HEK293 (cell line): ENCODE data around the gene FAM169A.

ENCODE experiments used
- CTCF ChIA-PET: fragments of 350-600 bp; formaldehyde crosslinking; extraction: SDS; loops from one replicate; lab custom pipeline; 2021; ENCODE audit warnings: antibody characterized with exemption; lab: Yijun Ruan, JAX
- POLR2A ChIA-PET: fragments of 300-600 bp; formaldehyde crosslinking; extraction: SDS; loops from one replicate; lab custom pipeline; 2020; ENCODE audit warnings: antibody characterized with exemption, inconsistent platforms; lab: Yijun Ruan, JAX
- H3K27ac ChIP-seq: fragments of 200-500 bp; sonication (Bioruptor generic); 2 replicates; pipeline ENCODE4 v1.5.1; 2014; ENCODE audit warnings: low read depth, low read length, control low read depth, inconsistent platforms; ENCODE audit errors: extremely low read depth
- H3K36me3 ChIP-seq, 2 experiments: fragments of 200-500 bp in 1 of 2; sonication (Bioruptor generic) in 1 of 2; 1 replicate in 1 of 2; 2 replicates in 1 of 2; pipeline ENCODE4 v1.5.1; 2014 to 2017; ENCODE audit warnings: inconsistent platforms in 2 of 2, low read length in 2 of 2; ENCODE audit not compliant: control insufficient read depth in 2 of 2, insufficient read depth in 1 of 2
- H3K4me1 ChIP-seq: fragments of 200-500 bp; sonication (Bioruptor generic); 2 replicates; pipeline ENCODE4 v1.5.1; 2014; ENCODE audit warnings: mild to moderate bottlenecking, low read length, inconsistent platforms; ENCODE audit not compliant: control insufficient read depth, insufficient read depth
- H3K4me3 ChIP-seq: 2 replicates; pipeline ENCODE4 v1.5.1; 2011; ENCODE audit warnings: low read depth, mild to moderate bottlenecking, control low read depth, low read length, moderate library complexity
- H3K9me3 ChIP-seq: fragments of 200-500 bp; sonication (Bioruptor generic); 2 replicates; pipeline ENCODE4 v1.5.1; 2014; ENCODE audit warnings: low read depth, low read length, inconsistent platforms; ENCODE audit not compliant: control insufficient read depth, insufficient read depth
- EGR2 ChIP-seq: fragments of 450-650 bp; formaldehyde crosslinking; IDR thresholded peaks from 2 replicates; pipeline ENCODE4 v1.5.1; 2016; ENCODE audit warnings: low read depth, missing biosample characterization, missing genetic modification characterization
- GLIS1 ChIP-seq: fragments of 450-650 bp; formaldehyde crosslinking; IDR thresholded peaks from 2 replicates; pipeline ENCODE4 v1.5.1; 2016; ENCODE audit warnings: missing biosample characterization, missing genetic modification characterization
- MYNN ChIP-seq: fragments of 450-650 bp; formaldehyde crosslinking; IDR thresholded peaks from 2 replicates; pipeline ENCODE4 v1.5.1; 2016; ENCODE audit warnings: missing biosample characterization, missing genetic modification characterization, borderline replicate concordance
- MZF1 ChIP-seq: fragments of 450-650 bp; formaldehyde crosslinking; IDR thresholded peaks from 2 replicates; pipeline ENCODE4 v1.5.1; 2017; ENCODE audit warnings: missing biosample characterization, missing genetic modification characterization, borderline replicate concordance
- PRDM1 ChIP-seq: fragments of 450-650 bp; formaldehyde crosslinking; IDR thresholded peaks from 2 replicates; pipeline ENCODE4; 2016; ENCODE audit warnings: missing biosample characterization, missing genetic modification characterization
- SCRT1 ChIP-seq: fragments of 450-650 bp; formaldehyde crosslinking; IDR thresholded peaks from 2 replicates; pipeline ENCODE4 v1.5.1; 2016; ENCODE audit warnings: missing biosample characterization, missing genetic modification characterization, borderline replicate concordance
- SCRT2 ChIP-seq: fragments of 450-650 bp; formaldehyde crosslinking; IDR thresholded peaks from 2 replicates; pipeline ENCODE4 v1.5.1; 2016; ENCODE audit warnings: missing biosample characterization, missing genetic modification characterization
- ZBTB17 ChIP-seq: fragments of 450-650 bp; formaldehyde crosslinking; IDR thresholded peaks from 2 replicates; pipeline ENCODE4 v1.5.1; 2016; ENCODE audit warnings: missing biosample characterization, missing genetic modification characterization
- ZBTB20 ChIP-seq: fragments of 450-650 bp; formaldehyde crosslinking; IDR thresholded peaks from 2 replicates; pipeline ENCODE4 v1.5.1; 2016; ENCODE audit warnings: missing biosample characterization, missing genetic modification characterization
- ZEB2 ChIP-seq: fragments of 450-650 bp; formaldehyde crosslinking; IDR thresholded peaks from 2 replicates; pipeline ENCODE4 v1.5.1; 2016; ENCODE audit warnings: missing biosample characterization, missing genetic modification characterization
- ZFP37 ChIP-seq: fragments of 450-650 bp; formaldehyde crosslinking; IDR thresholded peaks from 2 replicates; pipeline ENCODE4 v1.5.1; 2016; ENCODE audit warnings: missing biosample characterization, missing genetic modification characterization
- ZNF335 ChIP-seq: fragments of 450-650 bp; formaldehyde crosslinking; conservative IDR thresholded peaks from 2 replicates; pipeline ENCODE4 v1.5.1; 2016; ENCODE audit warnings: missing biosample characterization, missing genetic modification characterization
- ZNF416 ChIP-seq: fragments of 450-650 bp; formaldehyde crosslinking; IDR thresholded peaks from 2 replicates; pipeline ENCODE4 v1.5.1; 2016; ENCODE audit warnings: missing biosample characterization, missing genetic modification characterization
- ZNF423 ChIP-seq: fragments of 450-650 bp; formaldehyde crosslinking; IDR thresholded peaks from 2 replicates; pipeline ENCODE4 v1.5.1; 2016; ENCODE audit warnings: missing biosample characterization, missing genetic modification characterization
- ZNF501 ChIP-seq: fragments of 450-650 bp; formaldehyde crosslinking; IDR thresholded peaks from 2 replicates; pipeline ENCODE4 v1.5.1; 2016; ENCODE audit warnings: missing biosample characterization, missing genetic modification characterization
- ZNF530 ChIP-seq: fragments of 450-650 bp; formaldehyde crosslinking; IDR thresholded peaks from 2 replicates; pipeline ENCODE4 v1.5.1; 2016; ENCODE audit warnings: low read depth, missing biosample characterization, missing genetic modification characterization
- ZNF558 ChIP-seq: fragments of 450-650 bp; formaldehyde crosslinking; IDR thresholded peaks from 2 replicates; pipeline ENCODE4 v1.5.1; 2016; ENCODE audit warnings: missing biosample characterization, missing genetic modification characterization
- ZNF600 ChIP-seq: fragments of 450-650 bp; formaldehyde crosslinking; IDR thresholded peaks from 2 replicates; pipeline ENCODE4 v1.5.1; 2016; ENCODE audit warnings: missing biosample characterization, missing genetic modification characterization
- ZXDB ChIP-seq: fragments of 450-650 bp; formaldehyde crosslinking; IDR thresholded peaks from 2 replicates; pipeline ENCODE4 v1.5.1; 2016; ENCODE audit warnings: missing biosample characterization, missing genetic modification characterization
- TF ChIP-seq, protein P1 (sequence below): fragments of 450-650 bp; formaldehyde crosslinking; IDR thresholded peaks from 2 replicates; pipeline ENCODE4 v1.5.1; 2016; ENCODE audit warnings: missing biosample characterization, missing genetic modification characterization
- TF ChIP-seq, protein P2 (sequence below): fragments of 450-650 bp; formaldehyde crosslinking; IDR thresholded peaks from 2 replicates; pipeline ENCODE4 v1.5.1; 2016; ENCODE audit warnings: missing biosample characterization, missing genetic modification characterization
- TF ChIP-seq, protein P3 (sequence below): fragments of 450-650 bp; formaldehyde crosslinking; IDR thresholded peaks from 2 replicates; pipeline ENCODE4 v1.5.1; 2017; ENCODE audit warnings: missing biosample characterization, missing genetic modification characterization
- TF ChIP-seq, protein P4 (sequence below): fragments of 450-650 bp; formaldehyde crosslinking; IDR thresholded peaks from 2 replicates; pipeline ENCODE4 v1.5.1; 2016; ENCODE audit warnings: missing biosample characterization, missing genetic modification characterization, low read depth
- TF ChIP-seq, protein P5 (sequence below): fragments of 450-650 bp; formaldehyde crosslinking; IDR thresholded peaks from 2 replicates; pipeline ENCODE4 v1.5.1; 2017; ENCODE audit warnings: missing biosample characterization, mild to moderate bottlenecking, missing genetic modification characterization, moderate library complexity

FAM169A gene

DNA sequence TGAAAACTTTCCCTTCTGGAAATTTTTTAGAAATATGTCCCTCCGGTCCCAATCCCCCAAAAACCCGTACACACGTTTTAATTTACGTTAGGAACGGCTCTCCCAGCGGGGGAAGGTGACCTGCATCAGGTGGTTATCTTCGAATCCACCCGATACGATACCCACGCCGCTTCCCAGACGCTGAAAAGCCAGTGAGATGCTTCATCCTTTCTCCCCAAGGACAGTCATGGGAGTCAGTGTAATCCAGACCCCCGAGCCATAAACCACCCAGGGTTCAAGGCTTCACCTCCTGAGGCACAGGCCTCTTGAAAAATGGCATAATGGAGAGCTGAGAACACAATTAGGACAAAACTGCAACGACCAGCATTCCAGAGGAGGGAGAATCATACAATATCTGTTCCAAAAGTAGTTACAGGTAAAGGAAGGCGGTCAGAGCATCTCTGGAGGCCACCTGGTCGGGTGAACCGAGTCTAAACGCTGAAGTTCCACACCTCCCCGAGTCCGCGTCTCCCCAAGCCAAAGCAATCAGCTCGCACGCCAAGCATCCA, 857 bp downstream of the FAM169A start:
- CTCF ChIA-PET, result interaction anchor here (0.6 to 1.1 kb wide), 4 partner anchors 10 to 201 kb away, joined by 3 to 5 read pairs (median 4); no protein-coding TSS in a partner anchor
- POLR2A ChIA-PET, result interaction anchor here (0.7 to 1.2 kb wide), 3 partner anchors 9 to 98 kb away, joined by 3 read pairs; partner anchors contain the start of genes GFM2 and NSA2
- Histone ChIP-seq H3K36me3 (no peaks in the 10 kb centered on the region), H3K4me1 (peaks cover 3% of the 10 kb centered on the region; the same call in 1 of the 2 replicates), H3K4me3 (peak overlapping the region; percentile 90), H3K9me3 (no peaks in the 10 kb centered on the region), H3K27ac (peak overlapping the region; percentile 94)
- TF ChIP-seq ZNF416 (tag by site-specific recombination), result no peak
- no peak for TF ChIP-seq MYNN (tag by site-specific recombination)
- TF ChIP-seq ZNF501 (tag by site-specific recombination), result peak; percentile 47; the same call in 1 of the 2 replicates
- peak; percentile 52; the same call in 1 of the 2 replicates for TF ChIP-seq ZBTB20 (tag by site-specific recombination)
- 0 out of 2 replicates have a peak, but pooled peaks have one; percentile 11 for TF ChIP-seq ZNF558
- peak; percentile 10; the same call in 1 of the 2 replicates for TF ChIP-seq GLIS1 (tag by site-specific recombination)
- no peak for TF ChIP-seq ZNF530 (tag by site-specific recombination)
- TF ChIP-seq SCRT2 (tag by site-specific recombination), result peak; percentile 90
- TF ChIP-seq PRDM1 (tag by site-specific recombination), result 0 out of 2 replicates have a peak, but pooled peaks have one; percentile 58
- TF ChIP-seq, protein P1, sequence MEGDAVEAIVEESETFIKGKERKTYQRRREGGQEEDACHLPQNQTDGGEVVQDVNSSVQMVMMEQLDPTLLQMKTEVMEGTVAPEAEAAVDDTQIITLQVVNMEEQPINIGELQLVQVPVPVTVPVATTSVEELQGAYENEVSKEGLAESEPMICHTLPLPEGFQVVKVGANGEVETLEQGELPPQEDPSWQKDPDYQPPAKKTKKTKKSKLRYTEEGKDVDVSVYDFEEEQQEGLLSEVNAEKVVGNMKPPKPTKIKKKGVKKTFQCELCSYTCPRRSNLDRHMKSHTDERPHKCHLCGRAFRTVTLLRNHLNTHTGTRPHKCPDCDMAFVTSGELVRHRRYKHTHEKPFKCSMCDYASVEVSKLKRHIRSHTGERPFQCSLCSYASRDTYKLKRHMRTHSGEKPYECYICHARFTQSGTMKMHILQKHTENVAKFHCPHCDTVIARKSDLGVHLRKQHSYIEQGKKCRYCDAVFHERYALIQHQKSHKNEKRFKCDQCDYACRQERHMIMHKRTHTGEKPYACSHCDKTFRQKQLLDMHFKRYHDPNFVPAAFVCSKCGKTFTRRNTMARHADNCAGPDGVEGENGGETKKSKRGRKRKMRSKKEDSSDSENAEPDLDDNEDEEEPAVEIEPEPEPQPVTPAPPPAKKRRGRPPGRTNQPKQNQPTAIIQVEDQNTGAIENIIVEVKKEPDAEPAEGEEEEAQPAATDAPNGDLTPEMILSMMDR (tag by site-specific recombination), result no peak
- TF ChIP-seq SCRT1 (tag by site-specific recombination), result 0 out of 2 replicates have a peak, but pooled peaks have one; percentile 17
- TF ChIP-seq, protein P2, sequence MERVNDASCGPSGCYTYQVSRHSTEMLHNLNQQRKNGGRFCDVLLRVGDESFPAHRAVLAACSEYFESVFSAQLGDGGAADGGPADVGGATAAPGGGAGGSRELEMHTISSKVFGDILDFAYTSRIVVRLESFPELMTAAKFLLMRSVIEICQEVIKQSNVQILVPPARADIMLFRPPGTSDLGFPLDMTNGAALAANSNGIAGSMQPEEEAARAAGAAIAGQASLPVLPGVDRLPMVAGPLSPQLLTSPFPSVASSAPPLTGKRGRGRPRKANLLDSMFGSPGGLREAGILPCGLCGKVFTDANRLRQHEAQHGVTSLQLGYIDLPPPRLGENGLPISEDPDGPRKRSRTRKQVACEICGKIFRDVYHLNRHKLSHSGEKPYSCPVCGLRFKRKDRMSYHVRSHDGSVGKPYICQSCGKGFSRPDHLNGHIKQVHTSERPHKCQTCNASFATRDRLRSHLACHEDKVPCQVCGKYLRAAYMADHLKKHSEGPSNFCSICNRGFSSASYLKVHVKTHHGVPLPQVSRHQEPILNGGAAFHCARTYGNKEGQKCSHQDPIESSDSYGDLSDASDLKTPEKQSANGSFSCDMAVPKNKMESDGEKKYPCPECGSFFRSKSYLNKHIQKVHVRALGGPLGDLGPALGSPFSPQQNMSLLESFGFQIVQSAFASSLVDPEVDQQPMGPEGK (tag by site-specific recombination), result 0 out of 2 replicates have a peak, but pooled peaks have one; percentile 61
- 0 out of 2 replicates have a peak, but pooled peaks have one; percentile 18 for TF ChIP-seq ZNF335
- no peak; the same call in 1 of the 2 replicates for TF ChIP-seq EGR2 (tag by site-specific recombination)
- peak; percentile 41 for TF ChIP-seq ZBTB17
- 0 out of 2 replicates have a peak, but pooled peaks have one; percentile 12 for TF ChIP-seq ZFP37 (tag by site-specific recombination)

DNA sequence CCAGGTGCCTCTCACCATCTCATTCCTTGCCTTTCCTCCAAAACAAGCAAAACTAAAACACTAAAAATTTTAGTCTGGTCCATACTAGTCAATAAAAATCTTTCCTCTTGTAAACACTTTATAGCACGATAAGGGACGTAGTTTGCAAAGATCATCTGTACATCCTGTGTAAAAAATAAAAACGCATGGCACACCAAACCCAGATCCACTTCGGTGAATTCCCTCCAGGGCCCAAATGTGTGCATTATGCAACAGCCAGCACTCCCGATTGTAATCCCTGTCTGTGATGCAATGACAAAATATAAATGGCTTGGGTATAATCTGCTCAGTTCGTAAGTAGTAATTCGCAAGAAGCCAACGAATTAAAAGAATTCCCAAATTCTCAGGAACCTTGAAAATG, 1.4 kb downstream of the FAM169A start:
- no peaks in the 10 kb centered on the region for H3K9me3 ChIP-seq
- TF ChIP-seq ZXDB (tag by site-specific recombination) (0 out of 2 replicates have a peak, but pooled peaks have one; percentile 33), ZBTB20 (tag by site-specific recombination) (0 out of 2 replicates have a peak, but pooled peaks have one; percentile 19), MZF1 (tag by site-specific recombination) (peak; percentile 22; the same call in 1 of the 2 replicates), MYNN (tag by site-specific recombination) (no peak), ZNF335 (peak; percentile 65), ZNF423 (no peak), ZFP37 (tag by site-specific recombination) (peak; percentile 8; the same call in 1 of the 2 replicates), ZNF600 (tag by site-specific recombination) (peak; percentile 28; the same call in 1 of the 2 replicates), ZBTB17 (peak; percentile 50), ZEB2 (tag by site-specific recombination) (peak; percentile 22; the same call in 1 of the 2 replicates)
- TF ChIP-seq, protein P3, sequence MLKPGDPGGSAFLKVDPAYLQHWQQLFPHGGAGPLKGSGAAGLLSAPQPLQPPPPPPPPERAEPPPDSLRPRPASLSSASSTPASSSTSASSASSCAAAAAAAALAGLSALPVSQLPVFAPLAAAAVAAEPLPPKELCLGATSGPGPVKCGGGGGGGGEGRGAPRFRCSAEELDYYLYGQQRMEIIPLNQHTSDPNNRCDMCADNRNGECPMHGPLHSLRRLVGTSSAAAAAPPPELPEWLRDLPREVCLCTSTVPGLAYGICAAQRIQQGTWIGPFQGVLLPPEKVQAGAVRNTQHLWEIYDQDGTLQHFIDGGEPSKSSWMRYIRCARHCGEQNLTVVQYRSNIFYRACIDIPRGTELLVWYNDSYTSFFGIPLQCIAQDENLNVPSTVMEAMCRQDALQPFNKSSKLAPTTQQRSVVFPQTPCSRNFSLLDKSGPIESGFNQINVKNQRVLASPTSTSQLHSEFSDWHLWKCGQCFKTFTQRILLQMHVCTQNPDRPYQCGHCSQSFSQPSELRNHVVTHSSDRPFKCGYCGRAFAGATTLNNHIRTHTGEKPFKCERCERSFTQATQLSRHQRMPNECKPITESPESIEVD (tag by site-specific recombination), result peak; percentile 90
- TF ChIP-seq, protein P4, sequence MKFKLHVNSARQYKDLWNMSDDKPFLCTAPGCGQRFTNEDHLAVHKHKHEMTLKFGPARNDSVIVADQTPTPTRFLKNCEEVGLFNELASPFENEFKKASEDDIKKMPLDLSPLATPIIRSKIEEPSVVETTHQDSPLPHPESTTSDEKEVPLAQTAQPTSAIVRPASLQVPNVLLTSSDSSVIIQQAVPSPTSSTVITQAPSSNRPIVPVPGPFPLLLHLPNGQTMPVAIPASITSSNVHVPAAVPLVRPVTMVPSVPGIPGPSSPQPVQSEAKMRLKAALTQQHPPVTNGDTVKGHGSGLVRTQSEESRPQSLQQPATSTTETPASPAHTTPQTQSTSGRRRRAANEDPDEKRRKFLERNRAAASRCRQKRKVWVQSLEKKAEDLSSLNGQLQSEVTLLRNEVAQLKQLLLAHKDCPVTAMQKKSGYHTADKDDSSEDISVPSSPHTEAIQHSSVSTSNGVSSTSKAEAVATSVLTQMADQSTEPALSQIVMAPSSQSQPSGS, result peak; percentile 55; the same call in 1 of the 2 replicates
- TF ChIP-seq, protein P5, sequence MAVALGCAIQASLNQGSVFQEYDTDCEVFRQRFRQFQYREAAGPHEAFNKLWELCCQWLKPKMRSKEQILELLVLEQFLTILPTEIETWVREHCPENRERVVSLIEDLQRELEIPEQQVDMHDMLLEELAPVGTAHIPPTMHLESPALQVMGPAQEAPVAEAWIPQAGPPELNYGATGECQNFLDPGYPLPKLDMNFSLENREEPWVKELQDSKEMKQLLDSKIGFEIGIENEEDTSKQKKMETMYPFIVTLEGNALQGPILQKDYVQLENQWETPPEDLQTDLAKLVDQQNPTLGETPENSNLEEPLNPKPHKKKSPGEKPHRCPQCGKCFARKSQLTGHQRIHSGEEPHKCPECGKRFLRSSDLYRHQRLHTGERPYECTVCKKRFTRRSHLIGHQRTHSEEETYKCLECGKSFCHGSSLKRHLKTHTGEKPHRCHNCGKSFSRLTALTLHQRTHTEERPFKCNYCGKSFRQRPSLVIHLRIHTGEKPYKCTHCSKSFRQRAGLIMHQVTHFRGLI (tag by site-specific recombination), result no peak
- TF ChIP-seq, all 188 proteins: peak for 10
- ChIA-PET POLR2A (no interaction called here), CTCF (interaction anchor here (0.6 kb wide), 1 partner anchor 44 kb away, joined by 3 read pairs; no protein-coding TSS in a partner anchor)
- no peaks in the 10 kb centered on the region for H3K36me3 ChIP-seq
- peak overlapping the region; percentile 90 for H3K4me3 ChIP-seq
- peak overlapping the region; percentile 94 for H3K27ac ChIP-seq
- H3K4me1 ChIP-seq, result peaks cover 3% of the 10 kb centered on the region; the same call in 1 of the 2 replicates
